Neuronal stem cell (in vitro differentiated cells): ENCODE measurements around the gene SPAG5.

ENCODE experiments used
- DNase-seq: peaks from one replicate; pipeline ENCODE4 v3.0.0-alpha.2; 2013; ENCODE audit warnings: low spot score
- H2AFZ ChIP-seq: one replicate; pipeline ENCODE4 v1.6.1; 2013; ENCODE audit warnings: mild to moderate bottlenecking, low read length, inconsistent platforms
- H2AK5ac ChIP-seq: 2 replicates; pipeline ENCODE4 v1.6.1; 2013; ENCODE audit warnings: low read depth, mild to moderate bottlenecking, inconsistent platforms, low read length, moderate library complexity, mixed read lengths
- H2BK120ac ChIP-seq: 2 replicates; pipeline ENCODE4 v1.6.1; 2013; ENCODE audit warnings: low read depth, mild to moderate bottlenecking, inconsistent platforms, low read length, moderate library complexity, mixed read lengths
- H2BK12ac ChIP-seq: one replicate; pipeline ENCODE4 v1.6.1; 2013; ENCODE audit warnings: low read length, inconsistent platforms
- H2BK15ac ChIP-seq: 2 replicates; pipeline ENCODE4 v1.6.1; 2013; ENCODE audit warnings: mild to moderate bottlenecking, low read length, inconsistent platforms, mixed read lengths
- H2BK5ac ChIP-seq: one replicate; pipeline ENCODE4 v1.6.1; 2013; ENCODE audit warnings: inconsistent platforms, mild to moderate bottlenecking, low read length, moderate library complexity
- H3K14ac ChIP-seq: one replicate; pipeline ENCODE4 v1.6.1; 2013; ENCODE audit warnings: low read length, inconsistent platforms
- H3K18ac ChIP-seq: 2 replicates; pipeline ENCODE4 v1.6.1; 2013; ENCODE audit warnings: low read length, inconsistent platforms
- H3K23ac ChIP-seq: 2 replicates; pipeline ENCODE4 v1.6.1; 2013; ENCODE audit warnings: low read depth, mild to moderate bottlenecking, mixed read lengths, low read length, inconsistent platforms; ENCODE audit not compliant: poor library complexity
- H3K27ac ChIP-seq: replicated peaks from 3 replicates; pipeline ENCODE4 v1.5.1; 2013; ENCODE audit warnings: low read length, inconsistent platforms
- H3K27me3 ChIP-seq, 3 experiments: 2 replicates each; pipeline ENCODE4 v1.6.1; 2013; ENCODE audit warnings: low read length in 3 of 3, mild to moderate bottlenecking in 2 of 3, inconsistent platforms in 1 of 3, low read depth in 1 of 3, mixed read lengths in 1 of 3, moderate library complexity in 1 of 3; ENCODE audit not compliant: control insufficient read depth in 3 of 3, insufficient read depth in 3 of 3
- H3K36me3 ChIP-seq, 2 donors: replicated peaks in 1 of 2; 2 replicates each; pipeline ENCODE4 v1.6.1; 2013; ENCODE audit warnings: low read length in 2 of 2; ENCODE audit not compliant: control insufficient read depth in 2 of 2, insufficient read depth in 2 of 2
- H3K4ac ChIP-seq: 2 replicates; pipeline ENCODE4 v1.6.1; 2013; ENCODE audit warnings: inconsistent platforms, mild to moderate bottlenecking, low read length, moderate library complexity
- H3K4me1 ChIP-seq, 2 donors: 1 replicate in 1 of 2; 2 replicates in 1 of 2; pipeline ENCODE4 v1.6.1; 2013; ENCODE audit warnings: low read length in 2 of 2, low read depth in 1 of 2; ENCODE audit not compliant: control insufficient read depth in 2 of 2, insufficient read depth in 1 of 2
- H3K4me2 ChIP-seq: one replicate; pipeline ENCODE4 v1.6.1; 2013; ENCODE audit warnings: mild to moderate bottlenecking, low read length, inconsistent platforms; ENCODE audit not compliant: insufficient read depth, poor library complexity, severe bottlenecking
- H3K4me3 ChIP-seq, 2 donors: 2 replicates each; pipeline ENCODE4 v1.5.1; 2013; ENCODE audit warnings: low read length in 2 of 2, mild to moderate bottlenecking in 2 of 2, inconsistent platforms in 1 of 2, moderate library complexity in 1 of 2
- H3K79me1 ChIP-seq: one replicate; pipeline ENCODE4 v1.6.1; 2013; ENCODE audit warnings: low read depth, mild to moderate bottlenecking, inconsistent platforms, low read length, moderate library complexity
- H3K9ac ChIP-seq: one replicate; pipeline ENCODE4 v1.6.1; 2013; ENCODE audit warnings: mild to moderate bottlenecking, low read depth, low read length, inconsistent platforms; ENCODE audit not compliant: poor library complexity
- H3K9me3 ChIP-seq, 2 donors: replicated peaks in 1 of 2; 2 replicates each; pipeline versions ENCODE3 to v1.6.1; 2013; ENCODE audit warnings: low read length in 2 of 2, mild to moderate bottlenecking in 2 of 2, inconsistent platforms in 1 of 2, low read depth in 1 of 2, mixed read lengths in 1 of 2, moderate library complexity in 1 of 2; ENCODE audit not compliant: control insufficient read depth in 2 of 2, insufficient read depth in 1 of 2
- H4K8ac ChIP-seq: one replicate; pipeline ENCODE4 v1.6.1; 2013; ENCODE audit warnings: low read depth, mild to moderate bottlenecking, inconsistent platforms, low read length, moderate library complexity
- H4K91ac ChIP-seq: one replicate; pipeline ENCODE4 v1.6.1; 2013; ENCODE audit warnings: low read length, low read depth, mild to moderate bottlenecking, inconsistent platforms; ENCODE audit not compliant: poor library complexity
- WGBS, 2 donors: extraction: QIAGEN DNeasy Blood & Tissue Kit; methylation state at CpG; one replicate each; pipeline ENCODE4 v1.1.7; 2013; ENCODE audit warnings: missing lambda C conversion rate in 2 of 2, mixed read lengths in 1 of 2; ENCODE audit not compliant: insufficient read length in 2 of 2, insufficient replicate concordance in 1 of 2; ENCODE audit errors: extremely low coverage in 2 of 2; 5-methylcytosine and 5-hydroxymethylcytosine counted together

Gene SPAG5

DNA sequence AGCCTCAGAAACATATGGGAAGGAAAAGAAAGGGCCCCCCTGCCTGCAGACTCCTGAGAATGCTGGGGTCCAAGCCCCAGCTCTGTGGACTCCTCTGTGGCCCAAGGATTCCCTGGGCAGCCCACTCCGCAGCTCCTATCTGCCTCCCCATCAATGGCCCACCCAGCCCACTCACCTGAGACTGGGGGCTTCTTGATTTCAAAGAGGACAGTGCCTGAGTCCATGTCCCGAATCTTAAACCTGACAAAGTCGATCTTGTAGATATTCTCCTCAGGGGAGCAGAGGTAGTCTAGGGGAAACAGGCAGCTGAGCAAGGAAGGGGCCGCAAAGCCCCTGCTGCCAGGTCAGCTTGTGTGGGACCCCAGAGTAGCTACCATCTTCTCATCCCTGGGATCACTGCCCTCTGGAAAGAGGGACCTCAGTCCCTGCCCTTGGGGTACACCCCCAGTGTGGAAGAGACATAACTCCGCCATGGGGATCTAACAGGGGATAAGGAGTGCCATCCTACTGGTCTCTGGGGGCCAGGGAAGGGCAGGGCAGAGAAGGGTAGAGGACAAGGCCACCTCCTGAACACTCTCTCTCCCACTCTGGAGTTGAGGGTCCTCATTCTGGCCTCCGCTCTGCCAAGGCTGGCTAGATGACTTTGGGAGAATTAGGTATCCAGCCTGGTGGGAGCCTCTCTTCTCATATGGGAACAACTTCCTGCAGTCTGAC lies 50.3 kb downstream of the SPAG5 start:
- Histone ChIP-seq H4K91ac (no peak overlapping the region), H3K9ac (no peak overlapping the region), H3K27ac (no peak overlapping the region), H3K9me3 (no peaks in the 10 kb centered on the region), H3K36me3 (peaks cover 6 to 28% of the 10 kb centered on the region in 2 donors), H3K79me1 (peaks cover 6% of the 10 kb centered on the region), H3K27me3 (no peaks in the 10 kb centered on the region), H2BK12ac (no peak overlapping the region), H3K4me3 (no peak overlapping the region), H3K4me1 (peaks cover 16 to 27% of the 10 kb centered on the region in 2 donors), H3K23ac (no peak overlapping the region), H3K4me2 (no peak overlapping the region), H3K4ac (no peak overlapping the region), H2AK5ac (no peak overlapping the region), H2AFZ (no peak overlapping the region), H4K8ac (no peak overlapping the region), H3K14ac (no peak overlapping the region), H2BK5ac (no peak overlapping the region), H2BK15ac (no peak overlapping the region), H3K18ac (no peak overlapping the region), H2BK120ac (no peak overlapping the region)
- WGBS, 2 donors = no CpG with 5 or more reads among the region's 6 CpGs
- no peak for DNase-seq

DNA sequence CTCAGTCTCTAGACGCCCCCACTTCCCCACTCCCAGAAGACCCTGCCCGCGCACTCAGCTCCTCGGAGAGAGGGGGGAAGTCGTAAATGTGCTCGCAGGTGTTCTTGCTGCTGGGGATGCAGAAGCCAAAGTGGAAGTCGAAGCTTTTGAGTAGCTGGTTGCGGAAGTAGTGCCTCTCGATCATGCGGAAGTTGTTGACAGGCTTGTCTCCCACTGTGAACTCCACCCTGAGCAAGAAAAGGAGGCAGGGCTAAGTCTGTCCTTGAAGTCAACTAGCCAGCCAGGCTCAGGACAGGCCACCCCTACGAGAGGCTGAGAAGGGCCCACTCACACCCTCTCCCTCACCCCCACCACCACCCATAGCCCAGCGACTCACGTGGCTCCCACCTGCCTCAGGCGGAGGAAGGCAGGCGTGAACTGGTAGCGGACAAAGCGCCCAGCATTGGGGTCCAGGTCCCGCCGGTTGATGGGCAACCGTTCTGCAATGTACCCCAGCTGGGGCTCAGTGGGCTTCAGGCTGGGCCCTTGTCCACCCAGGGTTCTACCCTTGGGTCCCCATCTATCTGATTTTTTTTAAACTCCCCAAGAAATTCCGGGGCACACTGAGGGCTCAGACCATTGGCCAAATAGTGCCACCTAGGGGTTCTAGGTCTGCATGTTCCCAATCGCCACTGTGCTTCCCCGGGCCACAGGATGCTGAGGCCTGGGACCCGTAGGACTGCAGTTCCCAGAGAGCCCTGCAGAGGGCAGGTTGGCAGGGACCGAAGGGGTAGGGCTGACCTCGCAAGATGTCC lies 51.0 kb downstream of the SPAG5 start:
- no peak overlapping the region for H3K9ac ChIP-seq
- peaks cover 6% of the 10 kb centered on the region for H3K79me1 ChIP-seq
- H3K4me1 ChIP-seq = peaks cover 14 to 24% of the 10 kb centered on the region in 2 donors
- no peak overlapping the region for H2BK5ac ChIP-seq
- H3K14ac ChIP-seq = no peak overlapping the region
- H2AFZ ChIP-seq = no peak overlapping the region
- H3K4me3 ChIP-seq = no peak overlapping the region
- H2BK15ac ChIP-seq = no peak overlapping the region
- WGBS, 2 donors = no CpG with 5 or more reads among the region's 26 CpGs
- H4K8ac ChIP-seq = no peak overlapping the region
- H3K27ac ChIP-seq = no peak overlapping the region
- no peak overlapping the region for H2BK120ac ChIP-seq
- DNase-seq = peak; percentile 65
- H3K4ac ChIP-seq = no peak overlapping the region
- no peak overlapping the region for H3K18ac ChIP-seq
- no peak overlapping the region for H2BK12ac ChIP-seq
- peak overlapping the region; percentile 19 for H2AK5ac ChIP-seq
- no peaks in the 10 kb centered on the region for H3K27me3 ChIP-seq
- H4K91ac ChIP-seq = no peak overlapping the region
- H3K9me3 ChIP-seq = no peaks in the 10 kb centered on the region
- H3K4me2 ChIP-seq = no peak overlapping the region
- H3K23ac ChIP-seq = no peak overlapping the region
- H3K36me3 ChIP-seq = peaks cover 5 to 23% of the 10 kb centered on the region in 2 donors

DNA sequence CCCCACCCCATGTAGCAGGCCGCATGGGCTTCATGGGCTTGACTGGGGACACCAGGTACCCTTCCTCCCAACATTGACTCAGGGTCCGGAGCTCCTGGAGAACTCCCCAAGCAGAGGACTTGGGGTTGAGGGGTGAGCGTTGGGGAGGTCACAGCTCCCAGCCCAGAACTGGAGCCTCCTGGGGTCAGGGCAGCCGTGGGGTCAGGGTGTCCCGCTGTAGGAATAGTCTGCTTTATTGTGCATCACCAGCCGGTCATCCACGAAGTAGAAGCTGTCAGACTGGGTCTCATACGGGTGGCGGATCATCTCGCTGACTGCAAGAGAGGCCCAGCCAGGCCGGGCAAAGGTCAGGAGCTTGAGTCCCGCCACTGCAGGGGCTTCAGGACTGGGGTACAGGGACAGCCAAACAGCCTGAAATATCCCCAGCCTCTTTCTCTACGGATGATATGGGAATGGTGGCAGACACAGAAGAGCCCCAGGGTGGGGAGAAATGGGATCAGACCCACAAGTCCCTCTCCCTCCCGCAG lies 51.7 kb downstream of the SPAG5 start:
- Histone ChIP-seq H3K27me3 (no peaks in the 10 kb centered on the region), H3K4ac (no peak overlapping the region), H3K4me3 (no peak overlapping the region), H2BK5ac (no peak overlapping the region), H3K23ac (no peak overlapping the region), H3K9me3 (no peaks in the 10 kb centered on the region), H3K9ac (no peak overlapping the region), H2BK15ac (no peak overlapping the region), H3K27ac (no peak overlapping the region), H3K18ac (no peak overlapping the region), H3K14ac (no peak overlapping the region), H4K8ac (no peak overlapping the region), H3K4me2 (no peak overlapping the region), H3K4me1 (peaks cover 12 to 21% of the 10 kb centered on the region in 2 donors), H2BK120ac (no peak overlapping the region), H3K79me1 (peaks cover 6% of the 10 kb centered on the region), H3K36me3 (peaks cover 5 to 23% of the 10 kb centered on the region in 2 donors), H2AK5ac (no peak overlapping the region), H2BK12ac (no peak overlapping the region), H2AFZ (no peak overlapping the region), H4K91ac (no peak overlapping the region)
- no CpG with 5 or more reads among the region's 14 CpGs for WGBS, 2 donors
- no peak for DNase-seq

GRCh38 chr17:28545787-28546415 lies 52.9 kb downstream of the SPAG5 start:
- Histone ChIP-seq H2AK5ac (no peak overlapping the region), H3K27me3 (no peaks in the 10 kb centered on the region), H2AFZ (no peak overlapping the region), H3K4ac (no peak overlapping the region), H3K4me3 (no peak overlapping the region), H3K14ac (no peak overlapping the region), H3K9ac (no peak overlapping the region), H4K8ac (no peak overlapping the region), H2BK15ac (no peak overlapping the region), H3K36me3 (peaks cover 5 to 23% of the 10 kb centered on the region in 2 donors), H3K9me3 (no peaks in the 10 kb centered on the region), H3K27ac (no peak overlapping the region), H3K4me1 (peaks cover 4 to 17% of the 10 kb centered on the region in 2 donors), H3K18ac (no peak overlapping the region), H2BK120ac (no peak overlapping the region), H3K23ac (peak overlapping the region; percentile 46), H3K4me2 (no peak overlapping the region), H2BK12ac (no peak overlapping the region), H4K91ac (no peak overlapping the region), H2BK5ac (no peak overlapping the region), H3K79me1 (no peaks in the 10 kb centered on the region)
- no peak for DNase-seq
- WGBS, 2 donors = no CpG with 5 or more reads among the region's 6 CpGs
